Mucosa of stomach (tissue), 1 donor: ENCODE measurements around the gene MOB3B.

Experiments used
- H3K27me3 ChIP-seq: one replicate; pipeline ENCODE4 v1.7.0; 2013; ENCODE audit warnings: mild to moderate bottlenecking, low read length; ENCODE audit not compliant: control insufficient read depth, insufficient read depth
- H3K36me3 ChIP-seq: one replicate; pipeline ENCODE4 v1.7.0; 2013; ENCODE audit warnings: low read length; ENCODE audit not compliant: control insufficient read depth, insufficient read depth
- H3K4me1 ChIP-seq: one replicate; pipeline ENCODE4 v1.7.0; 2013; ENCODE audit warnings: mild to moderate bottlenecking, low read length; ENCODE audit not compliant: control insufficient read depth, insufficient read depth
- H3K4me3 ChIP-seq: one replicate; pipeline ENCODE4 v1.7.0; 2013; ENCODE audit warnings: low read length
- H3K9ac ChIP-seq: one replicate; pipeline ENCODE4 v1.7.0; 2013; ENCODE audit warnings: mild to moderate bottlenecking, low read length, moderate library complexity
- H3K9me3 ChIP-seq: one replicate; pipeline ENCODE4 v1.7.0; 2013; ENCODE audit warnings: mild to moderate bottlenecking, low read length, moderate library complexity; ENCODE audit not compliant: control insufficient read depth
- donor health status: Pancreatic carcinoma.

MOB3B gene

GRCh38 chr9:27483576-27483975 is 46.0 kb downstream of the MOB3B start:
- H3K9ac ChIP-seq: no peak overlapping the region
- H3K9me3 ChIP-seq: no peaks in the 10 kb centered on the region
- H3K36me3 ChIP-seq: no peaks in the 10 kb centered on the region
- no peak overlapping the region for H3K4me3 ChIP-seq
- no peaks in the 10 kb centered on the region for H3K27me3 ChIP-seq
- H3K4me1 ChIP-seq: no peaks in the 10 kb centered on the region

GRCh38 chr9:27482709-27483108 is 46.9 kb downstream of the MOB3B start:
- H3K9ac ChIP-seq: no peak overlapping the region
- H3K4me3 ChIP-seq: no peak overlapping the region
- H3K4me1 ChIP-seq: no peaks in the 10 kb centered on the region
- no peaks in the 10 kb centered on the region for H3K27me3 ChIP-seq
- no peaks in the 10 kb centered on the region for H3K36me3 ChIP-seq
- H3K9me3 ChIP-seq: no peaks in the 10 kb centered on the region

- Histone ChIP-seq H3K36me3 (no peaks in the 10 kb centered on the region), H3K27me3 (no peaks in the 10 kb centered on the region), H3K9me3 (no peaks in the 10 kb centered on the region), H3K9ac (no peak overlapping the region), H3K4me1 (peaks cover 16% of the 10 kb centered on the region), H3K4me3 (no peak overlapping the region)
Observed at GRCh38 chr9:27478322-27478721, 51.3 kb downstream of the MOB3B start.

GRCh38 chr9:27476870-27477515 is 52.6 kb downstream of the MOB3B start:
- Histone ChIP-seq H3K9ac (no peak overlapping the region), H3K36me3 (no peaks in the 10 kb centered on the region), H3K4me3 (no peak overlapping the region), H3K4me1 (peaks cover 19% of the 10 kb centered on the region), H3K27me3 (no peaks in the 10 kb centered on the region), H3K9me3 (no peaks in the 10 kb centered on the region)

- Histone ChIP-seq H3K4me3 (no peak overlapping the region), H3K9ac (no peak overlapping the region), H3K4me1 (peaks cover 32% of the 10 kb centered on the region), H3K9me3 (no peaks in the 10 kb centered on the region), H3K27me3 (no peaks in the 10 kb centered on the region), H3K36me3 (no peaks in the 10 kb centered on the region)
Observed at GRCh38 chr9:27475057-27475595, 54.5 kb downstream of the MOB3B start.

- Histone ChIP-seq H3K9ac (no peak overlapping the region), H3K4me1 (peaks cover 38% of the 10 kb centered on the region), H3K27me3 (no peaks in the 10 kb centered on the region), H3K4me3 (no peak overlapping the region), H3K36me3 (no peaks in the 10 kb centered on the region), H3K9me3 (no peaks in the 10 kb centered on the region)
Observed at GRCh38 chr9:27474305-27474704, 55.3 kb downstream of the MOB3B start.

- H3K9ac ChIP-seq: no peak overlapping the region
Observed at GRCh38 chr9:27473111-27473529, 56.5 kb downstream of the MOB3B start.

GRCh38 chr9:27472195-27472594 is 57.4 kb downstream of the MOB3B start:
- Histone ChIP-seq H3K9me3 (no peaks in the 10 kb centered on the region), H3K4me1 (peaks cover 58% of the 10 kb centered on the region), H3K27me3 (no peaks in the 10 kb centered on the region), H3K36me3 (no peaks in the 10 kb centered on the region), H3K9ac (no peak overlapping the region), H3K4me3 (no peak overlapping the region)

More at GRCh38 chr9:27473111-27473529, 56.5 kb downstream of the MOB3B start:
- Histone ChIP-seq H3K4me1 (peaks cover 50% of the 10 kb centered on the region), H3K36me3 (no peaks in the 10 kb centered on the region), H3K27me3 (no peaks in the 10 kb centered on the region), H3K4me3 (no peak overlapping the region), H3K9me3 (no peaks in the 10 kb centered on the region)

GRCh38 chr9:27471789-27472188 is 57.8 kb downstream of the MOB3B start:
- Histone ChIP-seq H3K4me1 (peaks cover 58% of the 10 kb centered on the region), H3K36me3 (no peaks in the 10 kb centered on the region), H3K4me3 (no peak overlapping the region), H3K9ac (no peak overlapping the region), H3K9me3 (no peaks in the 10 kb centered on the region), H3K27me3 (no peaks in the 10 kb centered on the region)

- H3K9ac ChIP-seq: no peak overlapping the region
- peaks cover 59% of the 10 kb centered on the region for H3K4me1 ChIP-seq
Observed at GRCh38 chr9:27471366-27471765, 58.2 kb downstream of the MOB3B start.

GRCh38 chr9:27470291-27470856 is 59.2 kb downstream of the MOB3B start:
- peaks cover 69% of the 10 kb centered on the region for H3K4me1 ChIP-seq

More at GRCh38 chr9:27471366-27471765, 58.2 kb downstream of the MOB3B start:
- Histone ChIP-seq H3K9me3 (no peaks in the 10 kb centered on the region), H3K4me3 (no peak overlapping the region), H3K27me3 (no peaks in the 10 kb centered on the region), H3K36me3 (no peaks in the 10 kb centered on the region)

GRCh38 chr9:27469550-27469949 is 60.1 kb downstream of the MOB3B start:
- Histone ChIP-seq H3K4me3 (no peak overlapping the region), H3K4me1 (peaks cover 67% of the 10 kb centered on the region), H3K27me3 (no peaks in the 10 kb centered on the region), H3K9ac (no peak overlapping the region), H3K36me3 (no peaks in the 10 kb centered on the region), H3K9me3 (no peaks in the 10 kb centered on the region)

More at GRCh38 chr9:27470291-27470856, 59.2 kb downstream of the MOB3B start:
- Histone ChIP-seq H3K9ac (no peak overlapping the region), H3K9me3 (no peaks in the 10 kb centered on the region), H3K4me3 (no peak overlapping the region), H3K36me3 (no peaks in the 10 kb centered on the region), H3K27me3 (no peaks in the 10 kb centered on the region)
